ENCODE results near the gene ARPC3.

DNA sequence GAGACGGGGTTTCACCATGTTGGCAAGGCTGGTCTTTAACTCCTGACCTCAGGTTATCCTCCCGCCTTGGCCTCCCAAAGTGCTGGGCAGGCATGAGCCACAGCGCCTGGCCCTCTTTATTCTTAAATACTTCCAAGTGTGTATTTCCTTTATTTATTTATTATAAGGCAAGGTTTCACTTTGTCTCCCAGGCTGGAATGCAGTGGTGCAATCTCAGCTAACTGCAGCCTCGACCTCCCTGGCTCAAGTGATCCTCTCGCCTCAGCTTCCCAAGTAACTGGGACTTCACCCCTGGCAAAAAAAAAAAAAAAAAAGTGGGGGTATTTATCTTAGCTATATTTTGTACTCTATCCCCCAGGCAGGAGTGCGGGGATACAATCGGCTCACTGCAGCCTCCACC lies 25.3 kb upstream of the ARPC3 start:
- TF ChIP-seq, protein P1, sequence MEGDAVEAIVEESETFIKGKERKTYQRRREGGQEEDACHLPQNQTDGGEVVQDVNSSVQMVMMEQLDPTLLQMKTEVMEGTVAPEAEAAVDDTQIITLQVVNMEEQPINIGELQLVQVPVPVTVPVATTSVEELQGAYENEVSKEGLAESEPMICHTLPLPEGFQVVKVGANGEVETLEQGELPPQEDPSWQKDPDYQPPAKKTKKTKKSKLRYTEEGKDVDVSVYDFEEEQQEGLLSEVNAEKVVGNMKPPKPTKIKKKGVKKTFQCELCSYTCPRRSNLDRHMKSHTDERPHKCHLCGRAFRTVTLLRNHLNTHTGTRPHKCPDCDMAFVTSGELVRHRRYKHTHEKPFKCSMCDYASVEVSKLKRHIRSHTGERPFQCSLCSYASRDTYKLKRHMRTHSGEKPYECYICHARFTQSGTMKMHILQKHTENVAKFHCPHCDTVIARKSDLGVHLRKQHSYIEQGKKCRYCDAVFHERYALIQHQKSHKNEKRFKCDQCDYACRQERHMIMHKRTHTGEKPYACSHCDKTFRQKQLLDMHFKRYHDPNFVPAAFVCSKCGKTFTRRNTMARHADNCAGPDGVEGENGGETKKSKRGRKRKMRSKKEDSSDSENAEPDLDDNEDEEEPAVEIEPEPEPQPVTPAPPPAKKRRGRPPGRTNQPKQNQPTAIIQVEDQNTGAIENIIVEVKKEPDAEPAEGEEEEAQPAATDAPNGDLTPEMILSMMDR (conservative IDR thresholded peaks at IDR 0.05 in 1 of 2, IDR thresholded peaks at IDR 0.05 in 1 of 2; ENCODE audit: low read depth in 1 of 2, low read length in 2 of 2) = no peak
- TF ChIP-seq EZH2 (IDR thresholded peaks at IDR 0.05; ENCODE audit: low read length, missing control alignments) = no peak
